Measurements from ENCODE around the gene USP6NL. TPM values are rescaled to one million over a fixed set of nuclear protein-coding genes. Genes with fewer than 3 reads are reported as not detected.

Gene USP6NL
- total RNA-seq, 1 experiment from 2014 or later: 24.6 TPM

DNA sequence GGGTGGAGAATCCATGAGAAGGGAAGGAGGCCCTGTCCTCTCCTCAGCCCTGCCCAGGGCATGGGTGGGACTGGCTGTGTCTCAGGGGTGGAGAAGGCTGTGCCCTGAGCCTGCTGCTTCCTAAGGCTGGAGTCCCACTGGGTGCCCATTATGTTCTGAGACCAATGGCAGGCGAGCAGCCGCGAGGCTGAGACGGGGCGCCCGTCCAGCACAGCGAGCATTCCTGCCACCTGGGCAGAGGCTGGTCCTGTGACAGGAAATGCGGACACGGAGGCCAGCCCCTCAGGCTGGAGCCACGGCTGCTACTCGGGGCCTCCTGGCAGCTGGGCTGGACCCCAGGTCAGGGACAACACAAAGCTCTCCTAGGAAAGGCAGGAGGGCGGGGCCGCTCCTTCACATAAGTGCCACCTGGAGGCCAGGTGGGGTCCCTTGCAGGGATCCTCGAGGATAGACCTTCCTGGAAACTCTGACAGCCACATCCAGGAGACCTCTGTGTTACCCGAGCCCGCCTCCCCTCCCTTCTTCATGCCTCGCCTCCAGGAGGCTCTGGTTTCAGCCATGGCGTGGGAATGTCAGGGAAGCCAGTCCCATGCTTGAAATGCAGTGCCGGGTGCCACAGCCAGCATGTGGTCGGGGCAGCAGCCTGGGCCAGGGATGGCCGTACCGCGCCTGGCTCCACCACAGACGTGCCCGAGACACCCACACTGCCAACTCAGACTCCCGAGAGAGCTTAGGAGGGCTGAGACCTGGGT, 173.9 kb downstream of the USP6NL start:
- Histone ChIP-seq H3K79me2 (ENCODE audit: insufficient read depth, low read length) (no peaks in the 10 kb centered on the region), H3K27me3 (ENCODE audit: insufficient read depth, low read length) (no peaks in the 10 kb centered on the region; the same call in 1 of the 2 replicates), H3K36me3 (ENCODE audit: control insufficient read depth in 1 of 2, insufficient read depth in 2 of 2, low read length in 2 of 2) (no peaks in the 10 kb centered on the region), H3K9me3 (ENCODE audit: control insufficient read depth in 1 of 2, insufficient read depth in 1 of 2, low read depth in 1 of 2, low read length in 2 of 2) (no peaks in the 10 kb centered on the region), H4K20me1 (ENCODE audit: insufficient read depth) (no peaks in the 10 kb centered on the region), H2AFZ (ENCODE audit: low read depth, low read length, poor library complexity, severe bottlenecking) (no peak overlapping the region), H3K9me2 (ENCODE audit: insufficient read depth) (no peaks in the 10 kb centered on the region), H3K4me3 (replicated peaks in 1 of 2; ENCODE audit: low read depth in 1 of 2, low read length in 2 of 2) (no peak overlapping the region), H3K4me2 (ENCODE audit: low read length) (no peak overlapping the region), H3K4me1 (ENCODE audit: control insufficient read depth in 1 of 2, insufficient read depth in 2 of 2, low read length in 2 of 2) (no peaks in the 10 kb centered on the region), H3K9ac (ENCODE audit: low read length) (no peak overlapping the region), H3K27ac (ENCODE audit: low read depth, low read length) (no peak overlapping the region)
- RAD21 ChIA-PET (ENCODE audit: low non-redundant PET in 1 of 2, low total read pairs in 2 of 2, uncharacterized antibody in 2 of 2, unreplicated experiment in 2 of 2): no interaction called here
- TF ChIP-seq CBX3 (IDR thresholded peaks at IDR 0.05; ENCODE audit: low read depth) (no peak), RAD21 (IDR thresholded peaks at IDR 0.05; ENCODE audit: low read depth) (no peak), SP1 (IDR thresholded peaks at IDR 0.05; ENCODE audit: low read depth) (no peak), POLR2A (IDR thresholded peaks at IDR 0.05; ENCODE audit: borderline replicate concordance, extremely low read depth, insufficient read depth, insufficient read length) (no peak), EZH2phosphoT487 (IDR thresholded peaks at IDR 0.05; ENCODE audit: borderline replicate concordance) (no peak), ZNF274 (IDR thresholded peaks at IDR 0.05; ENCODE audit: low read depth, low read length) (no peak), SRF (IDR thresholded peaks at IDR 0.05; ENCODE audit: low read depth) (no peak), CEBPB (IDR thresholded peaks at IDR 0.05; ENCODE audit: low read depth) (no peak), SIN3A (IDR thresholded peaks at IDR 0.05; ENCODE audit: low read depth) (no peak), POLR2AphosphoS5 (IDR thresholded peaks at IDR 0.05; ENCODE audit: low read depth, low read length) (no peak), ZFX (IDR thresholded peaks at IDR 0.05) (no peak), ELF1 (IDR thresholded peaks at IDR 0.05; ENCODE audit: borderline replicate concordance, low read depth) (no peak), EGR1 (IDR thresholded peaks at IDR 0.05; ENCODE audit: low read depth) (no peak), TCF7L2 (IDR thresholded peaks at IDR 0.05; ENCODE audit: borderline replicate concordance, extremely low read depth, insufficient read depth, insufficient read length) (no peak), FOSL1 (IDR thresholded peaks at IDR 0.05; ENCODE audit: low read depth) (no peak), JUND (IDR thresholded peaks at IDR 0.05) (no peak)
- TF ChIP-seq, protein P1, sequence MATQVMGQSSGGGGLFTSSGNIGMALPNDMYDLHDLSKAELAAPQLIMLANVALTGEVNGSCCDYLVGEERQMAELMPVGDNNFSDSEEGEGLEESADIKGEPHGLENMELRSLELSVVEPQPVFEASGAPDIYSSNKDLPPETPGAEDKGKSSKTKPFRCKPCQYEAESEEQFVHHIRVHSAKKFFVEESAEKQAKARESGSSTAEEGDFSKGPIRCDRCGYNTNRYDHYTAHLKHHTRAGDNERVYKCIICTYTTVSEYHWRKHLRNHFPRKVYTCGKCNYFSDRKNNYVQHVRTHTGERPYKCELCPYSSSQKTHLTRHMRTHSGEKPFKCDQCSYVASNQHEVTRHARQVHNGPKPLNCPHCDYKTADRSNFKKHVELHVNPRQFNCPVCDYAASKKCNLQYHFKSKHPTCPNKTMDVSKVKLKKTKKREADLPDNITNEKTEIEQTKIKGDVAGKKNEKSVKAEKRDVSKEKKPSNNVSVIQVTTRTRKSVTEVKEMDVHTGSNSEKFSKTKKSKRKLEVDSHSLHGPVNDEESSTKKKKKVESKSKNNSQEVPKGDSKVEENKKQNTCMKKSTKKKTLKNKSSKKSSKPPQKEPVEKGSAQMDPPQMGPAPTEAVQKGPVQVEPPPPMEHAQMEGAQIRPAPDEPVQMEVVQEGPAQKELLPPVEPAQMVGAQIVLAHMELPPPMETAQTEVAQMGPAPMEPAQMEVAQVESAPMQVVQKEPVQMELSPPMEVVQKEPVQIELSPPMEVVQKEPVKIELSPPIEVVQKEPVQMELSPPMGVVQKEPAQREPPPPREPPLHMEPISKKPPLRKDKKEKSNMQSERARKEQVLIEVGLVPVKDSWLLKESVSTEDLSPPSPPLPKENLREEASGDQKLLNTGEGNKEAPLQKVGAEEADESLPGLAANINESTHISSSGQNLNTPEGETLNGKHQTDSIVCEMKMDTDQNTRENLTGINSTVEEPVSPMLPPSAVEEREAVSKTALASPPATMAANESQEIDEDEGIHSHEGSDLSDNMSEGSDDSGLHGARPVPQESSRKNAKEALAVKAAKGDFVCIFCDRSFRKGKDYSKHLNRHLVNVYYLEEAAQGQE (IDR thresholded peaks at IDR 0.05; ENCODE audit: low read depth): no peak
- TF ChIP-seq, protein P2, sequence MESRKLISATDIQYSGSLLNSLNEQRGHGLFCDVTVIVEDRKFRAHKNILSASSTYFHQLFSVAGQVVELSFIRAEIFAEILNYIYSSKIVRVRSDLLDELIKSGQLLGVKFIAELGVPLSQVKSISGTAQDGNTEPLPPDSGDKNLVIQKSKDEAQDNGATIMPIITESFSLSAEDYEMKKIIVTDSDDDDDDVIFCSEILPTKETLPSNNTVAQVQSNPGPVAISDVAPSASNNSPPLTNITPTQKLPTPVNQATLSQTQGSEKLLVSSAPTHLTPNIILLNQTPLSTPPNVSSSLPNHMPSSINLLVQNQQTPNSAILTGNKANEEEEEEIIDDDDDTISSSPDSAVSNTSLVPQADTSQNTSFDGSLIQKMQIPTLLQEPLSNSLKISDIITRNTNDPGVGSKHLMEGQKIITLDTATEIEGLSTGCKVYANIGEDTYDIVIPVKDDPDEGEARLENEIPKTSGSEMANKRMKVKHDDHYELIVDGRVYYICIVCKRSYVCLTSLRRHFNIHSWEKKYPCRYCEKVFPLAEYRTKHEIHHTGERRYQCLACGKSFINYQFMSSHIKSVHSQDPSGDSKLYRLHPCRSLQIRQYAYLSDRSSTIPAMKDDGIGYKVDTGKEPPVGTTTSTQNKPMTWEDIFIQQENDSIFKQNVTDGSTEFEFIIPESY (IDR thresholded peaks at IDR 0.05; ENCODE audit: extremely low read depth, insufficient replicate concordance, low read length): no peak
- TF ChIP-seq, protein P3, sequence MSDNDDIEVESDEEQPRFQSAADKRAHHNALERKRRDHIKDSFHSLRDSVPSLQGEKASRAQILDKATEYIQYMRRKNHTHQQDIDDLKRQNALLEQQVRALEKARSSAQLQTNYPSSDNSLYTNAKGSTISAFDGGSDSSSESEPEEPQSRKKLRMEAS (IDR thresholded peaks at IDR 0.05): no peak
- TF ChIP-seq, protein P4, sequence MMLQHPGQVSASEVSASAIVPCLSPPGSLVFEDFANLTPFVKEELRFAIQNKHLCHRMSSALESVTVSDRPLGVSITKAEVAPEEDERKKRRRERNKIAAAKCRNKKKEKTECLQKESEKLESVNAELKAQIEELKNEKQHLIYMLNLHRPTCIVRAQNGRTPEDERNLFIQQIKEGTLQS (IDR thresholded peaks at IDR 0.05): no peak
- no TSS peak for BruUV-seq (replicated peaks)
- CTCF ChIA-PET: interaction anchor here (0.6 kb wide), 1 partner anchor 21 kb away, joined by 3 read pairs; no protein-coding TSS in a partner anchor
- DNase-seq (ENCODE audit: low read depth, low spot score): no peak
- no peak for ATAC-seq
- POLR2A ChIA-PET: no interaction called here
- intact Hi-C loops (cut with micrococcal nuclease): no loop called here
